PC-3 (cell line): Measurements from ENCODE around the gene JPH4. TPM values are rescaled to one million over a fixed set of nuclear protein-coding genes. Genes with fewer than 3 reads are reported as not detected.

Source experiments
- ATAC-seq: fragments of 200-7000 bp; cut with Tn5 transposase; 2 replicates; pipeline ENCODE4 v1.9.1; 2020; ENCODE audit warnings: mild to moderate bottlenecking, moderate library complexity
- BruUV-seq: library from RNA; stranded (reverse); fragments of 400-500 nt; replicated peaks from 2 replicates; lab custom pipeline; 2021; lab: Mats Ljungman, UMichigan
- CTCF ChIA-PET: fragments of 300-600 bp; sonication (Branson Sonifier 250); formaldehyde crosslinking; loops from one replicate; lab custom pipeline; 2022; ENCODE audit warnings: antibody characterized with exemption; lab: Charles Lee
- POLR2A ChIA-PET: fragments of 300-600 bp; sonication (Branson Sonifier 250); formaldehyde crosslinking; loops from one replicate; lab custom pipeline; 2022; ENCODE audit warnings: antibody characterized with exemption; ENCODE audit not compliant: unreplicated experiment; lab: Charles Lee
- DNase-seq: peaks from one replicate; pipeline ENCODE4 v3.0.0-alpha.2; 2015
- H2AFZ ChIP-seq: fragments of 300-600 bp; sonication (generic); 2 replicates; pipeline ENCODE4 v1.6.0; 2016; ENCODE audit warnings: antibody characterized with exemption, low read length
- H3F3A ChIP-seq: fragments of 300-600 bp; sonication (generic); one replicate; pipeline ENCODE4 v1.6.0; 2017; ENCODE audit warnings: antibody characterized with exemption, low read length, control low read depth, mild to moderate bottlenecking; ENCODE audit not compliant: unreplicated experiment
- H3K27ac ChIP-seq: fragments of 300-600 bp; sonication (generic); 2 replicates; pipeline ENCODE4 v1.5.1; 2016; ENCODE audit warnings: mild to moderate bottlenecking, low read length
- H3K27me3 ChIP-seq: fragments of 300-600 bp; sonication (generic); 2 replicates; pipeline ENCODE4 v1.6.1; 2016; ENCODE audit warnings: low read length, mixed read lengths
- H3K36me3 ChIP-seq: fragments of 300-600 bp; sonication (generic); 2 replicates; pipeline ENCODE4 v1.6.1; 2016; ENCODE audit warnings: low read depth, mixed run types, low read length, mixed read lengths
- H3K4me1 ChIP-seq: fragments of 300-600 bp; sonication (generic); 2 replicates; pipeline ENCODE4 v1.5.1; 2016; ENCODE audit warnings: low read length; ENCODE audit not compliant: insufficient read depth
- H3K4me2 ChIP-seq: fragments of 300-600 bp; sonication (generic); 2 replicates; pipeline ENCODE4 v1.6.0; 2016; ENCODE audit warnings: low read length
- H3K4me3 ChIP-seq: fragments of 300-600 bp; sonication (generic); 2 replicates; pipeline ENCODE4 v1.5.1; 2016; ENCODE audit warnings: mild to moderate bottlenecking, low read length, mixed read lengths
- H3K79me2 ChIP-seq: fragments of 300-600 bp; sonication (generic); 2 replicates; pipeline ENCODE4 v1.6.1; 2017; ENCODE audit warnings: low read length, mixed read lengths
- H3K9ac ChIP-seq: fragments of 300-600 bp; sonication (generic); 2 replicates; pipeline ENCODE4 v1.6.0; 2016; ENCODE audit warnings: mild to moderate bottlenecking, low read length
- H3K9me2 ChIP-seq: fragments of 300-600 bp; sonication (generic); replicated peaks from 2 replicates; pipeline ENCODE4 v1.6.1; 2016; ENCODE audit warnings: mixed run types, low read length, mixed read lengths
- H3K9me3 ChIP-seq: fragments of 300-600 bp; sonication (generic); 2 replicates; pipeline ENCODE4 v1.6.1; 2016; ENCODE audit warnings: low read length, mixed read lengths
- H4K20me1 ChIP-seq: fragments of 300-600 bp; sonication (generic); 2 replicates; pipeline ENCODE4 v1.6.1; 2016; ENCODE audit warnings: low read length, mixed read lengths
- CTCF ChIP-seq: fragments of 300-600 bp; sonication (generic); conservative IDR thresholded peaks from 2 replicates; pipeline ENCODE4 v1.5.1; 2017; ENCODE audit warnings: antibody characterized with exemption, low read depth, mild to moderate bottlenecking, low read length
- EZH2 ChIP-seq: fragments of 300-600 bp; sonication (generic); IDR thresholded peaks from one replicate; pipeline ENCODE4 v1.6.1; 2017; ENCODE audit warnings: antibody characterized with exemption, mild to moderate bottlenecking, low read length; ENCODE audit not compliant: unreplicated experiment
- EZH2phosphoT487 ChIP-seq: fragments of 300-600 bp; sonication (generic); IDR thresholded peaks from 2 replicates; pipeline ENCODE4 v1.6.1; 2018; ENCODE audit warnings: mild to moderate bottlenecking, antibody characterized with exemption, low read length, borderline replicate concordance
- intact Hi-C: fragments of 100-400 bp; cut with micrococcal nuclease; formaldehyde crosslinking; loops from 2 replicates; pipeline ENCODE4 v1.9.0; 2023
- total RNA-seq: library from RNA; depleted of rRNA; stranded (reverse); fragments of >200 nt; gene quantifications from 2 replicates; pipeline ENCODE4 v1.2.3, GENCODE V29; 2014

Gene JPH4
- total RNA-seq, 1 experiment from 2014 or later, result not detected

GRCh38 chr14:23621932-23622730 lies 43.5 kb upstream of the JPH4 start:
- H3K27ac ChIP-seq, result no peak overlapping the region
- DNase-seq, result no peak
- H3K4me3 ChIP-seq, result no peak overlapping the region
- intact Hi-C loops, result no loop called here
- ATAC-seq, result no peak
- peaks cover 15% of the 10 kb centered on the region for H3K9me3 ChIP-seq
- CTCF ChIA-PET, result no interaction called here
- H3K27me3 ChIP-seq, result peaks cover 2% of the 10 kb centered on the region; the same call in 1 of the 2 replicates
- no peaks in the 10 kb centered on the region for H3K9me2 ChIP-seq
- POLR2A ChIA-PET, result no interaction called here
- no peak overlapping the region for H3K4me2 ChIP-seq
- no peaks in the 10 kb centered on the region for H3K79me2 ChIP-seq
- no peaks in the 10 kb centered on the region for H3K36me3 ChIP-seq
- H4K20me1 ChIP-seq, result no peaks in the 10 kb centered on the region
- no peaks in the 10 kb centered on the region for H3K4me1 ChIP-seq
- no peak for TF ChIP-seq CTCF
- TF ChIP-seq EZH2phosphoT487, result no peak
- no peak for TF ChIP-seq EZH2
- no peaks in the 10 kb centered on the region for H3F3A ChIP-seq
- no peak overlapping the region for H2AFZ ChIP-seq
- H3K9ac ChIP-seq, result no peak overlapping the region
- BruUV-seq, result no TSS peak

GRCh38 chr14:23621204-23621931 lies 42.8 kb upstream of the JPH4 start:
- H3K9me2 ChIP-seq, result no peaks in the 10 kb centered on the region
- no peak overlapping the region for H3K4me2 ChIP-seq
- CTCF ChIA-PET, result no interaction called here
- ATAC-seq, result no peak
- TF ChIP-seq EZH2phosphoT487 (no peak), CTCF (no peak), EZH2 (no peak)
- no peaks in the 10 kb centered on the region for H3K36me3 ChIP-seq
- H3K9me3 ChIP-seq, result peaks cover 15% of the 10 kb centered on the region
- no peak overlapping the region for H2AFZ ChIP-seq
- H3K4me3 ChIP-seq, result no peak overlapping the region
- H3K9ac ChIP-seq, result no peak overlapping the region
- H3F3A ChIP-seq, result no peaks in the 10 kb centered on the region
- intact Hi-C loops, result no loop called here
- DNase-seq, result no peak
- H3K79me2 ChIP-seq, result no peaks in the 10 kb centered on the region
- no peaks in the 10 kb centered on the region for H3K4me1 ChIP-seq
- H3K27me3 ChIP-seq, result peaks cover 2% of the 10 kb centered on the region; the same call in 1 of the 2 replicates
- POLR2A ChIA-PET, result no interaction called here
- H4K20me1 ChIP-seq, result no peaks in the 10 kb centered on the region
- BruUV-seq, result no TSS peak
- no peak overlapping the region for H3K27ac ChIP-seq

GRCh38 chr14:23620177-23620702 lies 41.6 kb upstream of the JPH4 start:
- H3K9me2 ChIP-seq, result no peaks in the 10 kb centered on the region
- H3K27ac ChIP-seq, result no peak overlapping the region
- ChIA-PET POLR2A (no interaction called here), CTCF (no interaction called here)
- H3K4me1 ChIP-seq, result no peaks in the 10 kb centered on the region
- no peaks in the 10 kb centered on the region for H3F3A ChIP-seq
- H3K4me2 ChIP-seq, result no peak overlapping the region
- BruUV-seq, result no TSS peak
- ATAC-seq, result no peak
- H3K79me2 ChIP-seq, result no peaks in the 10 kb centered on the region
- intact Hi-C loops, result no loop called here
- no peak overlapping the region for H3K9ac ChIP-seq
- peaks cover 6% of the 10 kb centered on the region for H3K9me3 ChIP-seq
- H3K36me3 ChIP-seq, result no peaks in the 10 kb centered on the region
- no peaks in the 10 kb centered on the region for H4K20me1 ChIP-seq
- peaks cover 8% of the 10 kb centered on the region for H3K27me3 ChIP-seq
- H3K4me3 ChIP-seq, result no peak overlapping the region
- no peak for TF ChIP-seq CTCF
- DNase-seq, result no peak
- H2AFZ ChIP-seq, result no peak overlapping the region
